Anterior cingulate cortex (tissue), 58 donors: Measurements from ENCODE around the gene LUC7L.
"Not testable (repeated sequence)": the region's sequence is repeated elsewhere in the genome, so short reads cannot be mapped to it uniquely, and the experiment has no call there.

Experiments
- DNase-seq, 58 donors: peaks; one replicate each; lab custom pipeline; 2025; lab: John Stamatoyannopoulos, UW

LUC7L gene

DNA sequence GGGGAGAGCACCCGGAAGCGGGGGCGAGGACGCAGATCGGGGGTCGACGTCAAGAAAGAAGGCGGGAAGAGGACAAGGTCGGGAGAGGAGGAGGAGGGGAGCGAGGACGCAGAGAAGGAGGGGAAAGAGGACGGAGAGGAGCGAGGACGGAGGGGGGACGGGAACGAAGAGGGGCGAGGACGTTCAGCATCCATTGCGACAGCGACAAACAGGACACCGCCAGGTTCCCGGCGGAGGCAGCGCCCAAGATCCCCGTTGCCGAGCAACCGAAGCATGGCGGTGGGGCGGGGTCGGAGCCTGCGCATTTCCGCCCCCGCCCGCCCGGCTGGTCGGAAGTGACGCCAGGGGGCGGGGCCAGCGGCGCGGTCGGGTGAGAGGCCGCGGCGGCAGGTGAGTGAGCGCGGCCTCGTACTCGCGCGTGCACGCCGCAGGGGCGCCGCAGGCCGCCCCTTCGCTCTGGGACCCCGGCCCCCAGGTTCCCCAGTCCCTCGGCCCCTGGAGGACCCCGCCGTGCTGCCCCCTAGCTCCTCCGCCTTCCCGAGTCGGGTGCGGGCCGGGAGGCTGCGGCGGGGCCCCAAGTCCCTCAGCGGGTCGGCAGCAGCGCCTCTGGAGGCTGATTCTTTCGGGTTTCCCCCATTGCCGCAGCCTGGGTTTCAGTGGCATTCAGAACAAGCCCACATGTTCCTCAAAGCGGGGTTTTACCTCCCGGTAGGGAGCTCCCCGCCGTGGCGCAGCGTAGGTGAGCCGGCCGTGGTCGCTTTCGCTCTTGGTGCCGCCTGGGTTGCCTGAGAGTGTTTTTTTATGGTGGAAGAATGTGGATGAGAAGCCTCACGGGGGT, 5.4 kb upstream of the LUC7L start, which contains the start of gene FAM234A:
FAM234A (plus strand) TSS at position 354 of the 838 bp plus-strand sequence. CDS start 19,593 bp downstream, outside the sequence.
- peak; percentile 42 to 92 (median 87) for DNase-seq

DNA sequence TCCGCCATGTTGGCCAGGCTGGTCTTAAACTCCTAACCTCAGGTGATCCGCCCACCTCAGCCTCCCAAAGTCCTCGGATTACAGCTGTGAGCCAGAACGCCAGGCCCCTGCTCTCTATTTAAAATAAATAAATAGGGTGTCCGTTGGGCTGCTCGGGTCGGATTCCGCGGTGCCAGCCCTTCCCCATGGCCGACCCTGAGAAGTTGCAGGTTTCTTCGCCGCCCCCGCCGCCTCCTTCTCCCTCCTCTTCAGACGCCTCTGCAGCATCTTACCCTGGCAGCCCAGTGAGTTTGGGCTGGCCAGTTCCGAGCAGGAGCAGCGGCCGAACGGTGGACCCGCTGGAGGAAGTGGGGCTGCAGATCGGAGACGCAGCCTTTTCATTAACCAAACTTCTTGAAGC, 1.7 kb upstream of the LUC7L start:
- no peak for DNase-seq

DNA sequence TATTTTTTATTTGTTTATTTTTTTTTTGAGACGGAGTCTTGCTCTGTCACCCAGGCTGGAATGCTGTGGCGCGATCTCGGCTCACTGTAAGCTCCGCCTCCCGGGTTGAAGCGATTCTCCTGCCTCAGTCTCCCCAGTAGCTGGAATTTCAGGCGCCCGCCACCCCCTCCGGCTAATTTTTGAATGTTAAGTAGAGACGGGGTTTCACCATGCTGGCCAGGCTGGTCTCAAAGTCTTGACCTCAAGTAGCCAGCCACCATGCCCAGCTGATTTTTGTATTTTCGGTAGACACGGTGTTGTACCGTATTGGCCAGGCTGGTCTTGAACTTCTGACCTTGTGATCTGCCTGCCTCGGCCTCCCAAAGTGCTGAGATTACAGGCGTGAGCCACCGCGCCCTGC, 1.1 kb upstream of the LUC7L start:
- not testable (repeated sequence) for DNase-seq

DNA sequence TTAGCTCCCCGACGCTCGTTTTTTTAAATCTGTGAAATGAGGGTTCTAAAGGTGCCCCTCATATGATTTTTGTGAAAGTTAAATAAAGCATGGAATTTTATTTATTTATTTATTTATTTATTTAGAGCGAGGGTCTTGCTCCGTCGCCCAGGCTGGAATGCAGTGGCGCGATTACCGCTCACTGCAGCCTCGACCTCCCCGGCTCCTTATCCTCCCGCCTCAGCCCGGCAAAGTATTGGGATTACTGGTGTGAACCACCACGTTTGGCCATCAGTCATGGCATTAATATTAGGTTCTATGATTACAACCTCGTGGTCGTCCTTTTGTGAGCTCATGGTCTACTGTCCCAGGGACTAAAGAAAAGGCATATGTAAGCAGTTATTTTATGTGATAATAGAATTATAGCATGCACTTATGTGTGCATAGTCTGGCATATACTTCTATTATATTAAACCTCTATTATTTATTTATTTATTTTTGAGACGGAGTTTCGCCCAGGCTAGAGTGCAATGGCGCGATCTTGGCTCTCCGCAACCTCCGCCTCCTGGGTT, 557 bp upstream of the LUC7L start:
- no peak for DNase-seq

DNA sequence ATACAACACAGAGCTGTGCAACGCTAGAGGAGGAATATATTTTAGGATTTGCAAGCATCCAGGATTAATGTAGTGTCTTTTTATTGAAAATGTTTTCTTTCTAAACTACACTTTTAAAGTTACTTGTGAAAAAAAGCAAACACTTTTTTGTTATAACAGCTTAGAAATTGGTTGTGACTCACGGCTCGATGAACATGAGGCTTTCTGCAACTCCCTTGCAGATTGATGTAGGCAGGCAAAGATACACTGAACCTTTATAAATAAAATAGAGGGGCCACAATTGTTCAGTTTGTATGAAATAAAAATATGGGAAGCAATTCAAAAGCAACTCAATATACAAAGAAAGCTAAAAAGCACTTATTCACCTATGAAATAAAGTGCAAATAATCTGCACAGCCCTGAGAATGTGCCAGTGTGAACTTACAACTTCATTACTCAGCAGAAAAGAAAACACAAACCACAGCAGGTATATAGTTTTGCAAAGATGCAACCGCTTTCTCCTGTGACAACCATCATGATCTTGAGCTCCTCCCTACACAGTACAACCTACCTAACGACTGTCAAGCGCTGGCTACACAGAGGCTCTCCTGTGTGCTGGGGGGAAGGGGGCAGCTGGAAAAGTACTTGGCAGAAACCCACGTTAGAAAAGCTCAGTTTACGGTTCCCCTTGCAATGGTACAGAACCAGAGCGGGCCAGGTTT, 948 bp downstream of the LUC7L start:
- no peak for DNase-seq

DNA sequence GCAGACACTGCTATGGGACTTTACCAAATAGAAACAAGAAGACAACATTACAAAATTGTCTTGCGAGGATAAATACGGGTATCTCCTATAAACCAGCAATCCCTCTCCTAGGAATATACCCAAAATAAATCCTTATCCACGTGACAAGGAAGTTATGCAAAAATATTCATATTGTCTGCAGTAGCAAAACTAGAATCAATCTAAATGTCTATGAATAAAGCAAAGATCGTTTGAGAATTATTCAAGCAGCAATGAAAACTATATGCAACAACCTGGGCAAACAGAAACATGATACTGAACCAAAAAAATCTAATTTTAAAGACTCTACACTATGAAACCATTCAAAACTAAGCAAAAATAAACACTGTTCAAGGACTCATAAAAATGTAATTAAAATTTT, 9.2 kb downstream of the LUC7L start:
- DNase-seq = no peak

DNA sequence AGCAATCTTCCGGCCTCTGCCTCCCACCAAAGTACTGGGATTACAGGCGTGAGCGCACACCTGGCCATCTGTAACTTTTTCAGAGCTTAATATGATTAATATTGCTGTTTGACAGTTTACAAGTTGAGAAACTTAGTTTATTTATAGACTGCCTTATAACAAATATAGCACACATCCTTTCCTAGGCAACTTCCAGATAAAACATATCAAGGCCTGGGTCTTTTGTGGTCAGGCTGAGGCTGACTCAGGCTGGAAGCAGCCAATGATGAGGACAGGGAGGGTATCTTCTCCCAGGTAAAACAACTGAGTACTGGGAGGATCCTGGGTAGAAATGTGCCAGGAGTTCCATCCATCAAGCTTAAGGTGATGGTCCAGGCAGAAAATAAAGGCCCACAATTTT, 16.2 kb downstream of the LUC7L start:
- no peak for DNase-seq

DNA sequence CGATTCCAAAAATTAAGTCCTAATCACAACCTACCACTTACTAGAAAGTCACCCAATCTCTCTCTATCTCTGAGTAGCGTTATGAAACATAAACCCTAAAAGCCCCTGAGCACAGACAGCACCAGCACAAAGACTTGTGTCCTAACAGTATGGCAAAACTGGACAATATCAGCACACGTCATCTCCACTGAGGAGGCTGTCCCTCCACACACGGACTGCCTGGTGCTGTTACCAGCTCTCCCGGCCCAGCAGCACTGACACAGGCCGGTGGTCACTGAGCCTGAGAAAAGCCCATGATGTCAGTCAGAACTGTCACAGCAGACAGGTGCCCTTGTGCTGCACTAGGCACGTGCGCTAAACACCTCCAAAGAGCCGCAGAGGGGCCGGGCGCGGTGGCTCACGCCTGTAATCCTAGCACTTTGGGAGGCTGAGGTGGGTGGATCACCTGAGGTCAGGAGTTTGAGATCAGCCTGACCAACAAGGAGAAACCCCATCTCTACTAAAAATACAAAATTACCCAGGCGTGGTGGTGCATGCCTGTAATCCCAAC, 17.5 kb downstream of the LUC7L start:
- not testable (repeated sequence) for DNase-seq

DNA sequence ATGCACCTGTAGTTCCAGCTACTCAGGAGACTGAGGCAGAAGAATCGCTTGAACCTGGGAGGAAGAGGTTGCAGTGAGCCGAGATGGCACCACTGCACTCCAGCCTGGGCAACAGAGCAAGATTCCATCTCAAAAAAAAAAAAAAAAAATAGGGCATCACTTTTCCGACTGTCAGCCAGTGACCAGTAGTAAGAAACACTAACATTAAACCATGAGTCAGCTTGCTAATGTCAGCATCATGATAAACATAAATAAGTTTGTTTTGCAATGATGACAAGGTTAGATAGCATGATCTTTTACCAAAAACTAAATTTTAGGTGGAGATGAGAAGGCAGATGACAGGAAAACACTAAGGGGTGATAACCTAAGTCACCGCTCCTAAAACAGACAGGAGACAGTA, 19.9 kb downstream of the LUC7L start:
- not testable (repeated sequence) for DNase-seq

DNA sequence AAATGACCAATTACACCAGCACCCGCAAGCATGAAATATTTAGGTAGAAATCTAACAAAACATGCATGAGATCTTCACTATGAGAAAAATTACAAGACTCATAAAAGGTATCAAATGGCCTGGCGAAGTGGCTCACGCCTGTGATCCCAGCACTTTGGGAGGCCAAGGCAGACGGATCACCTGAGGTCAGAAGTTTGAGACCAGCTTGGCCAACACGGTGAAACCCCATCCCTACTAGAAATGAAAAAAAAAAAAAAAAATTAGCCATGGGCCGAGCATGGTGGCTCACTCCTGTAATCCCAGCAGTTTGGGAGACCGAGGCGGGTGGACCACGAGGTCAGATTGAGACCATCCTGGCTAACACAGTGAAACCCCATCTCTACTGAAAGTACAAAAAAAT, 25.2 kb downstream of the LUC7L start:
- DNase-seq = not testable (repeated sequence)

DNA sequence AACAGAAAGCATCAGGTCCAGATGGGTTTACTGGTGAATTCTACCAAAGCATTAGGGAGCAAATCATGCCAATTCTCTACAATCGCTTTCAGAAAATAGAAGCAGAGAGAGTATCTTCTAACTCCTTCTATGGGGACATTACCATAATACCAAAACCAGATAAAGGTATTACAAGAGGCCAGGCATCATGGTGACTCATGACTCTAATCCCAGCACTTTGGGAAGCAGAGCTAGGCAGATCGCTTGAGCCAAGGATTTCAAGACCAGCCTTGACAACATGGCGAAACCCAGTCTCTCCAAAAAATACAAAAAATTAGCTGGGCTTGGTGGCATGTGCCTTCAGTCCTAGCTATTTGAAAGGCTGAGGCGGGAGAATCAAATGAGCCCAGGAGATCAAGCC, 26.0 kb downstream of the LUC7L start:
- no peak for DNase-seq

DNA sequence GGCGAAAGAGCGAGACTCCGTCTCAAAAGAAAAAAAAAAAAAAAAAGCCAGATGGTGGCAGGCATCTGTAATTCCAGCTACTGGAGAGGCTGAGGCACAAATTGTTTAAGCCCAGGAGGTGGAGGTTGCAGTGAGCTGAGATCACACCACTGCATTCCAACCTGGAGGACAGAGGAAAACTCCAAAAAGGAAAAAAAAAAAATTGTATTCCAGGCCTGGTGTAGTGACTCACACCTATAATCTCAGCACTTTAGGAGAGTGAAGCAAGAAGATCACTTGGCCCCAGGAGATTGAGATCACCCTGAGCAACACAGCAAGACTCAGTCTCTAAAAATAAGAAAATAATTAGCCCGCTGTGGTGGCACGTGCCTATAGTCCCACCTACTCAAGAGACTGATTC, 28.9 kb downstream of the LUC7L start:
- no peak for DNase-seq

DNA sequence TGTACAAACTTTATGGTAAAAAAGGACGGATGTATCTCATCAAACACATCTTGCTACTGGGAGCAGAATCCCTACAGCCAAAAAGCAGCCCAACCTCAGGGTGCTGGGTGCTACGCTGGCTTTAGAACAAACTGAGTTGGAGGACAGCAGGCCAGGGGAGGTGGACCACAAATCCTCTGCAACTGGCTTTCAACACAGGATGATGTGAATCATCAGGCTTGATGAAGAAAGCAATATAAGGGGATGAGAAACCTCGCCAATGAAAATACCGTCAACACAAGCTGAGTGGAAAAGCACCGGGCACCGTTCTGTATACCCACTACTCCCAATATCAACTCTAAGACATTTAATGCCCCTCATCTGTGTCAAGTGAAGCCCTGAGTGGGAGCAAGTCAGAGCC, 34.7 kb downstream of the LUC7L start:
- DNase-seq = no peak

DNA sequence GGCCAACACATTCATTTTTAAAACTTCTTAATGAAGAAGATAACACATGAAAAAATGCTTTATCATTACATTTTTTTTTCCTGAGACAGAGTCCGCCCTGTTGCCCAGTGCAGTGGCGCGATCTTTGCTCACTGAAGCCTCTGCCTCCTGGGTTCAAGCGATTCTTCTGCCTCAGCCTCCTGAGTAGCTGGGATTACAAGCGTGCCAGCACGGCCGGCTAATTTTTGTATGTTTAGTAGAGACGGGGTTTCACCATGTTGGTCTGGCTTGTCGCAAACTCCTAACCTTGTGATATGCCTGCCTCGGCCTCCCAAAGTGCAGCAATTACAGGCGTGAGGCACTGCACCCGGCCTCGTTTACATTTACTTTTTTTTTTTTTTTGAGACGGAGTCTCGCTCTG, 35.8 kb downstream of the LUC7L start:
- DNase-seq = no peak

DNA sequence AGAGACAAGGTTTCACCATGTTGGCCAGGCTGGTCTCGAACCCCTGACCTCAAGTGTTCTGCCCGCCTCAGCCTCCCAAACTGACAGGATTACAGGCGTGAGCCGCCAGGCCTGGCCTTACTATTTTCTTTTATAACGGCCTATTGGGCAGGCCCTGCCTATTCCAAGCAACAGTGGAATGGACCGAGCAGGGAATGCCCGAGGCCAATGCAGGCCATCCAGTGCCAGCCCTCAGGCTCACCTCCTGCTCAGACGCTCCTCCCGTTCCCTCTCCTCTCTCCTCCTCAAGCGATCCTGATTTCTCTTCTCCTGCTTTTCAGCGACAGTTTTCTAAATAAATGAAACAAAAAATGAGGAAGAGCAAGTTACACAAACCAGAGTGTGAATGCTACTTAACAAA, 36.6 kb downstream of the LUC7L start:
- DNase-seq = no peak

DNA sequence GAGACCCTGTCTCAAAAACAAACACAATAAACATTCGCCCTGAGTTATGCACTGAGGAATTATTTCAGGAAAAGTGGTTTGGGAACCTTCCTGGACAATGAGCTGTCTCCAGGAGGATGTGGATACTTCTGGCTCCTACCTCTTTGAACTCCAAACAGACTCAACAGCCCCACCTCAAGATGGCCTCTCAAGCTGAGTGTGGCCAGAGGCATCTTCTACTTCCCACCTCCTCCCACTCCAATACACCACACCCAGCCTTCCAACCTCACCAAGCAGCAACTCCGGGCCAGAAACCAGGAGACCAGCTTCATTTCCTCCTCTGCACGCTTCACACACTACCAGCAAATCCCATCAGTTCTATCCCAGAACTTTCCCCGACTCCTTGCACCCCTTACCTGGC, 37.4 kb downstream of the LUC7L start:
- no peak for DNase-seq

DNA sequence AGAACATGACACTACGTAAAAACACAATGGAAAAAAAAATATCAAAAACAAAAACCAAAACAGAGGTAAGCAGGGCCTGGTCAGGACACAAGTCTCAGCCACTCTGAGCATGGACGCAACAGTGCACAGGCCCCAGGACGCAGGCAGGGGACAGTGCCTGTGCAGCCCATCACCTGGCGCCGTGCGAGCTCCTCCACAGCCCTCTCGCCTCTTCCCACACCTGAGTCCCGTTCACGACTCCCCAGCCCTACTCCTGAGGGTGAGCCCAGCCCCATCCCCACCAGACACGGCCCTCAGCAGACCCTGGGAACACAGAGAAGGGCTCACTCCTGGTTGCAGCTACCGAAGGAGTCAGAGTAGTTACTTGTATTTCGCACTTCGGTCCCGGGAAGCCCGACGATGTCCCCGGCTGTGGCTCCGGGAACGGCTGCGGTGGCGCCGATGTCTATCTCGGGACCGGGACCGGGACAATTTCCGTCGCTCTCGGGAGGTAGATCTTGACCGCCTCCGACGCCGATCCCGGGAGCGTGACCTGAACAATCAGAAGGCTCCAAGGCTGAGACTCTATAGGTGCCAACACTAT, 39.6 kb downstream of the LUC7L start:
- no peak for DNase-seq

DNA sequence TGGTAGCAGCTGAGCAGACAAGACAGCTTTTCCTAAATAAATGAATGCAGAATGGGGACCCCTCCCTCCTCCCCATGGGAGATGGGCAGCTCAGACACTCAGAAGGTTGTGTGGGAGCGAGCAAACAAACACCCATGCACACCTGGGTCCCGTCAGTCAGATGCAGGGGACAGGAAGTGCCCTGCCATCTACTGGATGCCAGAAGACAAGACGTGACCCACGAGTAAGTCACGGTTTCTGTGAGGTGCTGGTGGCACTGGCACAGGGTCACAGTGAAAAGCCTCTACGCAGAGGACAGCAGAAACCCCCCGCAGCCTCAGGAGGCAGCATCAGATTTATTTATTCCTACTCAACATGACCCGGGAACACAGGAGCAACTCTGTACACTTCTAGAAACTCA, 40.6 kb downstream of the LUC7L start:
- no peak for DNase-seq

DNA sequence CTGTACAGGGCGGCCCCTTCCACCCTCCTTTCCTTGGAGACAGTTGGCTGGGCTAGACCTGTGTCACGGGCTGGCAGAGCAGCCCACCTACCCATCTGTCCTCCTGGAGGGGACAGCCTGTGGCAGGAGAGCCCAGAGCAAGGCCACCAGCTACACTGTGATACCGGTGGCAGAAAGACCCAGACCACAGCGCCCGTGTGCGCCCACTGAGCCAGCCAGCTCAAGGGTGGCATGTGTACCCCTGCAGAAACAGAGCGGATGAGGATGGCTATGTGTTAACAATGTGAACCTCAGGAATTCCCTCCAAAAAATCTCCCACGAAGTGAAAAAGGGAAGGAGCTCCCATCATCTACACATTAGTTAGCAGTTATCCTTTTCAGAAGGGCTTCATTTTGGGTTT, 41.9 kb downstream of the LUC7L start:
- no peak for DNase-seq

DNA sequence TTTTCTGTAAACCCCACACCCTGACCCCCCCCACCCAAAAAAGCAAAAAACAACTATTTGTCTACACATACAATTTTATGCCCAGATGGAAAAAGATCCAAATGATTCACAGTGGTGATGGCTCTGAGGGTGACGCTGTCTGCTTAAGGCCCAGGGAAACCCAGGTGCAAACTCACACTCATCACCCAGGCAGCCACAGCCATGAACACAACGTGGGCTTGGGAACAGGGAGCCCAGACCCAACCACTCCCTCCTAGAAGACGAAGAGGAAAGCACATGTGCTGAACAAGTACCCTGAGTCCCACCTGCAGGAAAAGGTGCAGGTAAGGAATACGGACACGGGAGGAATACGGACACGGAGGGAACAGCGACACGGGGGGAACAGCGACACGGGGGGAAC, 43.6 kb downstream of the LUC7L start:
- no peak for DNase-seq

DNA sequence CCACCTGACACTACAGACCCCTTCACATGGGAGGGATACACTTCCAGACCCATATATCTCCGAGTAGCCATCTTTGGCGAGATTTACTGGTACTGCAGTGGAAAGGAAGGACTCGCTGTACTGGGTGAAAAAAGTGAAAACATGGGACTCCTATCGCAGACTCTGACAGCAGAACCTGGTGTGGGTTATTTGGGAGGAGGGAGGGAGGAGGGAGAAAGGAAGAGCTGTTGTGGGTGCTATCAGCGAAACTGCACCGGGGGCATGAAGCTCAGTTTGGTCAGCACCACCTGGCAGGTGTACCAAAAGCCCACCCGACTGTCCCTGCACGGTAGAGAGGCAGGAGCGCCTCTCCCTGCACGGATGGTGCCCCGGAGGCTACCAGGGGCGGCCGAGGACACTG, 44.0 kb downstream of the LUC7L start:
- no peak for DNase-seq
